Stimulated activated CD8-positive, alpha-beta memory T cell treated with anti-CD3 and anti-CD28 coated beads, Interleukin-4, amount 100 ng/mL, for 48 hours (primary cell): ENCODE results near the gene DUSP2.

Source experiments
- DNase-seq: peaks from one replicate; pipeline ENCODE4 v3.0.0-alpha.2; 2020

DUSP2 gene

GRCh38 chr2:96098900-96099590 is 46.2 kb downstream of the DUSP2 start:
- peak; percentile 5 for DNase-seq

GRCh38 chr2:96097951-96098823 is 47.1 kb downstream of the DUSP2 start:
- DNase-seq: peak; percentile 16

GRCh38 chr2:96097441-96097840 is 47.8 kb downstream of the DUSP2 start:
- DNase-seq: no peak

- DNase-seq: no peak
These were observed 50.1 kb downstream of the DUSP2 start for GRCh38 chr2:96095116-96095636.

- peak; percentile 9 for DNase-seq
These were observed 51.7 kb downstream of the DUSP2 start for GRCh38 chr2:96093528-96093927.
